GM18519 (cell line): ENCODE measurements around the gene DYRK1A.
A peak's percentile ranks its signal among the peaks of the same experiment; 100 is the strongest.

ENCODE experiments used
- ATAC-seq: cut with Tn5 transposase; IDR thresholded peaks from one replicate; pipeline ENCODE4 v1.9.1; 2021; ENCODE audit warnings: mild to moderate bottlenecking, moderate library complexity; ENCODE audit not compliant: unreplicated experiment, low FRiP score

Gene DYRK1A

DNA sequence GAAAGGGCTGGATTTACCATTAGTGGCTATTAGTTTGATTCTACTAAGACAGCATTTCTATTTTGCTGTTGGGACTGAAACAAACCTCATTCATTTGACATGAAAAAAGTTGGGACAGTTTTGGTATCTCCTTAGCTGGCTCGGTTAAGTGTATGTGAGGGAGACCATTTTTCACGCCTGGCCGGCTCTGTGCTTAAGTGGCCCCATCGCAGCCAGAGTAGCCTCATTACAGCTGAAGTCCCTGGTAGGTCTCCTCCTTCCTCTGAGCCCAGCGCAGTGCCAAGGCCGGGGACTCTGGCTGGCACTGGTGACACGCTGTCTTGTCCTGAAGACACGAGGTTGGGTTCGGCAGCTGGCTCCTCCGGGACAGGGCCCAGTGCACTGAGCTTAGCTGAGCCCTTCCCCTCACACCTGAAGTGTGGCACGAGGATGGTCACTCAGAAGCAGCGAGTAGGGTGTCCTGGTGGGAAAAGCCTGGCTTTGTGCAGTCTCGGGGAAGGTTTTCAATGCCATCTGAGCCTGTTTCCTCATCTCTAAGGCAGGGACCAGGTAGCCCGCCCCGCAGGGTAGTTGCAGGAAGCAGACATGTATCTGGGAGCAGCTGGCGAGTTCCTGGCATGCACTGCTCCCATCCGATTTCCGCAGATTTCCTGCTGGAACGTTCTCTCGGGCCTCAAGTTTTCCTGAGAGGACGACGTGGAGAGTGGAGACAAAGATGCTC is 196.5 kb downstream of the DYRK1A start:
- no peak for ATAC-seq

DNA sequence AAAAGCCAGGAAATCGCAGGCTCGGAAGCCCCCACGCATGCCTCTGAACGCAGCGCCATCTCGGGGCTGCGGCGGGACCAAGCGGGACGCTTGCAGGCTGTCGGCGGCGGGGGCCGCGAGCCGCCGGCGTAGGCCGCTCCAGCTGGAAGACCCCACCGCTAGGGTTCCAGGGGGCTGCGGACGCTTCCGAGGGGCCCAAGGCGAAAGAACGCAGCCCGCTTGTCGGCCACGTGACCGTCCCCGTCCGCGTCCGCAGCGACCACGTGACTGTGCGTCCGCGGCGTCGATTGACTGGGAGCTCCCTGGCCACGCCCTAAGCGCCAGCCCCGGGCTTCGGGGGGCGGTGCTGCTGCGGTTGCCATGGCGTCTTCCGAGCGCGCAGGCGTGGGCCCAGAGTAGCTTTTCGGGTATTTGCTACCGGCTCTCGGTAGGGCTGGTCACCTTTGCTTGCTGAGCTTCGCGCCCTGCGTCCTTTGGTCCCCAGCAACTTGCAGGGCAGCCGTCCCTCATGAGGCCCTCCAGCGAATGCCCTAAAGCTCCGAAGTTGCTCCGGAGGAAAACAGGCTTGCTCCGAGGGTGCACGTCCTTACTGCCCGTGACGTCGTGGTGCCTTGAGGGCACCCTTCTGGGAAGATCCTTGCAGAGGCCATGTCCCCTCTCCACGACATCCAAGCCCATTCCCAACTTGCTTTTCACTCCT is 197.2 kb downstream of the DYRK1A start:
- peak; percentile 77 for ATAC-seq

DNA sequence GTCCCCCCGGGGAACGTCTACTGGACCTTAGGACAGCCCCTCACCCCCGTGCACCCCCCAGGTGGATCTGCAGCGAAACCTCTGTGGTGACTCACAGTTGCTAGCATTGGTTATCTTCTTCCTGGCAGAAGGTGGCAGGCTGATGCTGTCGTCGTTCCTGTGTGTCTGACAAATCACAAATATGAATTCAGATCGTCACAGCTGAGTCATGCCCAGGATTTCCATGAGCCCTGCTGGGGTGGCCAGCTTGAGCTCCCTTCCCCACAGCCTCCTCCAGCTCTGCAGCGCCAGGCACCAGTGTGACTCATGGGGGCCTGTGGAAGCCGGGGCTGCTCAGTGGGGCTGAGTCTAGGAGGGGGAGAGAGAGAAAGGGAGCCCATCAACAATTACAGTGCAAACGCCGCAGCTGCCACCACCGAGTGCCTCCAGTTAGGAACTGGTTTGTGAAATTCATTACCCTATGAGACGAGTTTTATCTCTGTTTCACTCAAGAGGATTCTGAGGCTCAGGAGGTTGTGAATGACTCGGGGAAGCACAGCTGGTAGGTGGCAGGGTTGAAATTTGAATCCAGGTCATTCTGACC is 197.9 kb downstream of the DYRK1A start:
- peak; percentile 37 for ATAC-seq

DNA sequence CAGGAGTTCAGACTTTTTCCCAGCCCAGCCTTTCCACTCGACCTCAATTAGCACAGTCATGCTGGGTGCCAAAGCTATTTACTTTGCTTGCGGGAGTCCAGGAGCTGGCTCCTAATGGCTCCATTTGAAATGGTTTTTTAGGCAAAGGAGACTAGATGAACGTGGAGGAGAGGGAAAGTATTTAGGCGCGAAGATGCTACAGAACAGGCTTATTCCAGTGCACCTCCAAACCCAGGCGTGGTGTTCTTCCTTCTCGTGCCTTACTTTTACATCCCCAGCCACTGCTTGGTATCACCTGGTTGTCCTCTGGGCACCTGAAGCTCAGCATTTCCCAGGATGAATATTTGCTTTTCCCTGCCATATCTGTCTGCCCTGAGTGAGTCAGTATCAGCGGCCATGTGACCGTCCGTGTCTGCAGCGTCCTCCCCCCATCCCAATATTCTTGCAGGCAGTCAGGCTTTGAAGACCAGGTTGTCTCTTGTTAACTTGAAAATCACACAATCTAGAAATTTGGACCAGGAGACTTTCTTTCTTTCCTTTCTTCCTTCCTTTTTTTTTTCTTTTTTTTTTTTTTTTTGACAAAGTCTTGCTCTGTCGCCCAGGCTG is 198.5 kb downstream of the DYRK1A start:
- ATAC-seq = no peak

DNA sequence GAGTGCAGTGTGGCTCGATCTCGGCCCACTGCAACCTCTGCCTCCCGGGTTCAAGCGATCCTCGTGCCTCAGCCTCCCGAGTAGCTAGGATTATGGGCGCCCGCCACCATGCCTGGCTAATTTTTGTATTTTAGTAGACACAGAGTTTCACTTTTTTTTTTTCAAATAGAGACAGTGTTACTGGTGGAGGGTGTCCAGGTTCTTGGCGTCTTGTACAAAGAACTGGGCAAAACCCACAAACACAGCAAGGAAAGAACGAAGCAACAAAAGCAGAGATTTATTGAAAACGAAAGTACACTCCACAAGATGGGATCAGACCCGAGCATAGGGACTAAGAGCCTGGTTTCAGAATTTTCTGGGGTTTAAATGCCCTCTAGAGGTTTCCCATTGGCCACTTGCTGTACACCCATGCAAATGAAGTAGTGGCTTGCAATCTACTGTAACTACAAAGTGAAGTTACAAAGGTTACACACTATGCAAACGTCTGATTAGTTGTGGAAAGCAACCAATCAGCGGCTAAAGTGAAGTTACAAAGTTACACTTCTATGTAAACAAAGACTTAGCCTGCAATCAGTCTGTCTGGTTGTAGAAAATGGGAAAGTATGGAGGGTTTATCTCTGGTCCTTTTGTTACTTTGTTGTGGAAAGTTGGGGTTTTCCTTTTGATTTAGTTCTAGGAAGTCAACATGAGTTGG is 199.1 kb downstream of the DYRK1A start:
- ATAC-seq = no peak

DNA sequence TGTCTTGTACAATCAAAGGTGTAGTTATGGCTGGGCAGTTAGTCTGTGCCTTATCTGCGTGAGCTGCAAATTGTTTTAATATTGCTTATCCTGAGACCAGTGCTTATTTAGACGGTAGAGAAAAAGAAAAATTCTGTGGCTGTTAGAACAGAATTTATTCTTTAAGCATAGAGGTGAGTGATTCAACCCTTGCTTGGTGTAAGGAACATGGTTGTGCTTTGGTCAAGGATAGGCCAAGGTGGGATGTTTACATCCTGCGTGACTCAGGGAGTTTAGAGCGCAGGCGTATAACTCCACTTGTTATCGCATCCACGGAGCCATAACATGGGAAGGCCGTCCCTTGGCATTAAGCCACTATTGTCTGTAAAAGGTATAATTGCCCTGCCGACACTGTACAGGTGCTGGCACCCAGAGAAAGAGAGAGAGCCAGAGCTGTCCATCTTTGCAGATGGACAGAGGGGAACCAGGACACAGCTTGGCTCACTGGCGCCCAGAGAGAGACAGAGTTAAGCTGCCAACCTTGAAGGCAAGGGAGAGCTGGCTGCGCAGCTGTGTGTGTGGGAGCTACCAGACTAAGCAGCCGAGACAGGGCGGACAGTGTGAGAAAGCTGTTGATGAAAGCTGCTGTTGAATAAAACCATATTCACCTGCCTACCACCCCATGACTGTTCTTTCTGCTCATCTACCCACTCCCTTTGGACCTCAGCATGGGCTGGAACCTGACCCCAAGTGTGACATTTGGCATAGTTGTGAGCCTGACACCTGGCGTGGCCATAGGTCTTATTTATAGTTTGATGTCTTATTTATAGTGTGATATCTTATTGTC is 200.4 kb downstream of the DYRK1A start:
- no peak for ATAC-seq

DNA sequence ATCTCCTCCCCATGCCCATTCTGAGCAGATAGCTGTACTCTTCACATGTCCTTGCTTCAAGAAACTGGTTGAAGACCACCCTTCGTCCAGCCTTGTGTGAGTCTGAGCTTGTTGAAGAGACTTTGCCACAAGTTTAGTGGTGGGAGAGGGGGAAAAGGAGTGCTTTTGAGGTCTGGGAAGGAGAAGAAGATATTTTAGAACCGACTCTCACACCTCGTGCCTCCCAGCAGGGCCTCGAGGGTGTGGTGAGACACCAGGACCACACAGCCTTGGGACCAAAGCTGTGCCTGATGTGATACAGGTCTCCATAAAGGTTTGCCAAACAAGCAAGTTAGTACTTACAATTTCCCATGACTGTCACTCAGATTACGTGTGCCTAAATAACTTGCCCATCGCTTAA is 201.8 kb downstream of the DYRK1A start:
- no peak for ATAC-seq

DNA sequence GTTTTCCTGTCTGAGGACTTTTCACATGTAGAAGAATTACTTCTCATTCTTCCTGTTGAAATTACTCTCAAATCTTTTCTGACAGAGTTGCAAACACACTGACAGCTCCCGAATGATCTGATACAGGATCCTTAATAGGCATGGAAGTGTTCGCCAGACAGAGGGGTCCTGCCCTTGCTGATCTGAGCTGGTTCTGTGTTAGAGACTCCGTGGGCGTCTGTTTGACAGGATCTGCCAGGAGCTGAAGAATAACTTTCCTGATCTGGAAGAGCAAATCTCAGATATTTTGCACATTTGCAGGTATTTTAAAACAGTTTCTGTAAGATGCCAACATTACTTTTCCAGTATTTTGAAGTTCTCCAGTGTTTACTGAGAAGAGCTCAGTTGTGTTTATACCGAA is 202.3 kb downstream of the DYRK1A start:
- ATAC-seq = no peak

DNA sequence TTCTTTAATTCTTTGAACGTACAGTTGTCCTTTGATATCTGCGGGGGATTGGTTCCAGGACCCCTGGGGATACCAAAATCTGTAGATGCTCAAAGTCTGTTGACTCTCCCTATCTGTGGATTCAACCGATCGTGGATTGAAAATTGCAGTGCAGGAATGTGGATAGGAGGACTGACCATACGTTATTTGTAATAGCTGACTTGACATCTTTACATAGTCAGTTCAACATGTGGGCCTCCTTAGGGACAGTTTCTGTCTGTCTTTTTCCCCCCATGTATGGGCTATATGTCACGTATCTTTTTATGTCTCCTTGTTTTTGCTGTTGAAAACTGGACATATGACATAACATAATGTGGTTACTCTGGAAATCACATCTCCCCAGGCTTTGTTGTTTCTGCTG is 204.9 kb downstream of the DYRK1A start:
- no peak for ATAC-seq

DNA sequence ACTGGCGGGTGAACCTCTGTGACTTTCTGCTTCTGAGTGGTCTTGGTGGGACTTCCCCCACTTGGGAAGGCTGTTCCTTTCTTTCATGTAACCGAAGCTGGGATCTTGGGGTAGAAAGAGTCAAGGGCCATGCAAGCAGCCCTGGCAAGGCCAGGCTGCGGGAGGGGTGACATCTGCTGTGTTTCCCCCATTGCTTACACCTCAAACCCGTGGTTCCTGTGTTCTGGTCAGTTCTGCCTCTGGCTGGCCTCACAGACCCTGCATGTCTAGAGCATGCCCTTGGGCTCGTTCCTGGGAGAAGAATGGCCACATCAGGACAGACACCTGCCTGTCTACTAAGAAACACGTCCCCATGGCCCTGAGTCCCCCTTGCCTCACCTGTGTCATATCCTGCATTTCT is 207.7 kb downstream of the DYRK1A start:
- ATAC-seq = no peak

DNA sequence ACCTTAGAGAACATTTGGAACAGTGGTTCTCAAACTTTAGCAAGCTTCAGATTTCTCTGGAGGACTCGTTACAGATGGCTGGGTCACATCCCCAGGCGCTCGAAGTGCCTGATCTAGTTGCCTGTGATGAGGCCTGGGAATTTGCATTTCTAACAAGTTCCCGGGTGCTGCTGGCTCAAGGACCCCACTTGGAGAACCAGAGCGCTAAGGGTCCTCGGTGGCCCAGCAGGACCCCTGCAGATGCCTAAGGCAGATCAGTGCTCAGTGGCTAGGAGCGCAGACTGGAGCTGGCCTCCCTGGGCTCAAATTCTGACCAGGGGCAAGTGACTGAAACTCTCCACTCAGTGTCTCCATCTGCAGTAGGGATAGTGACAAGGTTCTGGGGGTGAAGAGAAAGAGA is 208.2 kb downstream of the DYRK1A start:
- ATAC-seq = no peak

DNA sequence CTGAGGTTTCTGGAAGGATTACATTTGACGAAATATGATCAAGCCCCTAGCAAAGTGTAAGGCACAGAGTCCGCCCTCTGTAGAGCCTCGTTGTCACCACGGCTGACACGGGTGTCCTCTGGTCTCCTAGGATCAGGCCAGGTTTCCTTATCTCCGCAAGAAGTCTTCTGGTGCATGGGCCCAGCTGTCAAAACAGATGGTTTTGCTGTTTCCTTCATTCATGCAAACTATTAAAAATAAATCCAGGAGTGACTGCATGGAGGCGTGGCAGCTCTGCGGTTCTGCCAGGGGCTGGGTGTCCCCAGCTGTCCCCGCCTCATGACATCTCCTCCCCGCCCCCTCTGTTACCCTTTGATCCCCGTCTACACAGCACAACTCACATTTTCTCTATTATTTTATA is 209.0 kb downstream of the DYRK1A start:
- no peak for ATAC-seq
